GM19452 (cell line): ENCODE data around the gene LAMTOR3.

Experiments
- ATAC-seq: cut with Tn5 transposase; IDR thresholded peaks from one replicate; pipeline ENCODE4 v1.9.1; 2021; ENCODE audit not compliant: unreplicated experiment

Gene LAMTOR3

GRCh38 chr4:99863804-99864203 is 30.4 kb downstream of the LAMTOR3 start:
- no peak for ATAC-seq

- peak; percentile 57 for ATAC-seq
Measured at GRCh38 chr4:99861120-99861905, 32.9 kb downstream of the LAMTOR3 start.

DNA sequence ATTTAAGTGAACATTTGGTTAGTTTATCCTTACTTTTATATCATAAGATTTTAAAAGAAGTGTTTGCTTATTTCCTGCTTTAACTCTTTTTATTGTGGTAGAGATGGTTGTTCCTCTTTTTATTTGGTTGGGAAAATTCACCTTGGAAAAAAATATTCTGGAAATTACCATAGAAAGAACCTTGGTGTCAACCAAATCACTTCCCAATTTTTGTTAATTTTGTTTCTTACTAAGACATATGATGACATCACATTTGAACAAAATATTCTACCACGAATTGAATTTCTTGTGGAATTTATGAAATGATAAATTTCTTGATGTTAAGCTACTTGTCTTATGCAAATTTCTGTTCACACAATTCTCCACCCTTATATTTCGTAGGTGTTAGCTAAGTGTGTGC is 33.7 kb downstream of the LAMTOR3 start:
- no peak for ATAC-seq

DNA sequence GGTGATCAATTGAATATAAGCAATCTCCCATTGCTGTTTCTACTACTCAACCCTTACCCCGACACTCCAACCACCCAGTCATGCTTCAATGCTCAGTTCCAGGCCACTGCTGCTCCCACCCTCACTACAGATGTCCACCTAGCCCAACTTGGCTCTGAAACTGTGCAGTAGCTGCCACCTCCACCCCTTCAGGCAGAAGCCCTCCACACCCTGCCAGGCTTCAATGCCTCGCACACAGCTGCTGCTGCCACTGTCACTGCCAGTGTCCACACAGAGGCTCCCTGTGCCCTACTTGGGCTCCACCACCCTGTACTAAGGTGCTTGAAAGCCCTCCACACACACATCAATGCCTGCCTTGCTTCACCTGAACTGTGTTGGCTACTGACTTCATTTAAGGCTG is 34.6 kb downstream of the LAMTOR3 start:
- peak; percentile 55 for ATAC-seq

DNA sequence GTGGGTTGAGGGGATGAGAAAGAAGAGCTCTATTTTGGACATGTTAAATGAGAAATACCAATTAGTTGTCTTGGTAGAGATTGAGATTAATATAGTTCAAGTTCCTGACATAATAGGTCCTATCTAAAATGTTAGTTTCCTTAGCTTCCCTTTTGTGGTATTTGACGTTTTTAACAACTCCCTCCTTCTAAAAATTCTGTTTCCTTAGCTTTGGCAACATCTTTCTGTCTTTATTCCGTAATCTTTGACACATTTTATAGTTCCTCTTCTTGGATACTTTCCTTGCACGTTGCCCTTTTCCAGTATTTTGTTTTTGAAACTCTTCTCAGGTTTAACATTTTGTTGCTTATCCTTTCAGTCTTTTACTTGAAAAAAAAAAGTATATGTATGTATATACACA is 36.9 kb downstream of the LAMTOR3 start:
- no peak for ATAC-seq

DNA sequence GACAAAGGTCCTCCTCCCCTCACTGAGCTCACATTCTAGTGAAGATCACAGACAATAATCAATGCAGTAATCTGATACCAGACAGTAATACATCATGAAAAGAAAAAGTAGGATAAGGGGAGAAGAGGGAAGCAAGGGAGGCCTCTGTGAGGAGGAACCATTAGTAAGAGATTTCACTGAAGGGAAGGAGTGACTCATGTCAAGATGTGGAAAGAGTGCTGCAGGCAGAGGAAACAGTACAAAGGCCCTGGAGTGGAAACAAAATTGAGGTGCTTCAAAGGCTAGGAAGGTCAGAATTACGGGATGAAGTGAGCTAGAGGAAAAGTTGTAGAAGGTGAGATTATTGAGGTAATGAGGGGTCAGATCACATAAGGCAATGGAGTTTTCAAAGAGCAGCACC is 38.1 kb downstream of the LAMTOR3 start:
- ATAC-seq = no peak

DNA sequence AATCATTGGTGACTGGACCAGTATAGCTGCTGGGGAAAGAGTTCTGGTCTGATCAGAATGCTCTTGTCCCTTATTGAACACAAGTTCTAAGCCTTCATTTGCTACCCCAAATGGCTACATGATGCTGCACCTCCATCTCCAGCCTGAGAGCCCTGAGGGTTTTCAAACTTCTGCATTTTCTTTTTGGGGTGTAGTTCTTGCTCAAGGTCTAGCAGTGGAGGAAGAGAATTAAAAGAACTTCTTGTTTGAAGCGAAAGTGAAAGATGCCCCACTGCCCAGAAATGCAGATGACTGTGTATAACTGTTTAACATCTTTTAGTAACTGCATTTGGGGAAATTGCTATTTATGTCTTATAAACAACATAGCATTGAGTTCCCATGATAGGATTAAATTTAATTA is 38.5 kb downstream of the LAMTOR3 start:
- peak; percentile 37 for ATAC-seq

DNA sequence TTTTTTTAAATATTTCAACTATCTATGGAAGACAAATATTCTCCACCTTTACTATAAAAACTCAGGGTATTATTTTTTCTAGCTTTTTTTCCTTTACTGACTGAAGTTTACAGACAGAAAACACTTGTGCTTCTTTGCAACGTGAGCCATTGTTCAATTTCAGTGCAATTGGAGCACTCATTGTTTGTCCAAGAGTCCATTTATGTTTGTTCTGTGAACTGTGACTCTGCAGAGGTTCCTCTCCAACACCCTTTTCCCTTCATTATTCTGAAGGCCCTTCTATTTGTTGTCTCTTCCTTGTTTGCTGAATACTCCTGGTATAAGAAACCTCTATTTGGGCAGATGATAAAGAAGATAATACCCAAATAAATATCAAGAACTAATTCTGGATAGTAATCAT is 40.2 kb downstream of the LAMTOR3 start:
- ATAC-seq = no peak

DNA sequence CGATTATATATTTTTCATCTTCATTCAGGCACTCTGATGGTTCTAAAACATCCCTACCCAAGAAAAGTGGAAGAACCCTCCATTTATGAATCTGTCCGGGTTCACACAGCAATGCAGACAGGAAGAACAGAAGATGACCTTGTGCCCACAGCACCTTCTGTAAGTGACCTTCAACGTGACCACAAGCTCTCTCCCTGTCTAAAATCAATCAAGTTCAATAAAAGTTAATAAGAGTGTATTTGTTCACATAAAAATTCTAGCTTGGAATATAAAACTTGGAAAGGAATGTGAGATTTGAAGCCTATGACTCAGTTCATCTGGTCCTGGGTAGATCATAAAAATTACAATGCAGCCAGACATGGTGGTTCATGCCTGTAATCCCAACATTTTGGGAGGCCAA is 41.0 kb downstream of the LAMTOR3 start:
- ATAC-seq = no peak

GRCh38 chr4:99852199-99852749 is 42.0 kb downstream of the LAMTOR3 start:
- ATAC-seq = no peak

DNA sequence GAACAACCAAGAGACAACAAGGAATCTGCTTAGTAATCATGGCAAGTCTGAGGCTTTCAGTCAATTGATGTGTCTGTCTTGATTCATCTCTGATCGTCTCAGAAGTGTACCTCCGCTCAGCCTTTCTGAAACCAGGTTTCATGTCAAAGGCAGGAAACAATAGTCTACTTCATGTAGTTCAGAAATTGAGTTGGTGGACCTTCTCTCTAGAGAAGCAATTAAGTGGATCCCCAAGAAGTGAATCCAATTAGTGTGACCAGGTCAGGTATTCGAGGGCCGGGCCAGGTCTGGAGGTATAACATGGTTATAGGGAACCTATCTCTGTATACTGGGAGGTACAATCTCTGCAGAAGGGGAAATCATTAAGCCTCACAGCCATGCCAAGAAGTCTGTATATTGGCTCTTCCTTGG is 45.6 kb downstream of the LAMTOR3 start:
- peak; percentile 36 for ATAC-seq

DNA sequence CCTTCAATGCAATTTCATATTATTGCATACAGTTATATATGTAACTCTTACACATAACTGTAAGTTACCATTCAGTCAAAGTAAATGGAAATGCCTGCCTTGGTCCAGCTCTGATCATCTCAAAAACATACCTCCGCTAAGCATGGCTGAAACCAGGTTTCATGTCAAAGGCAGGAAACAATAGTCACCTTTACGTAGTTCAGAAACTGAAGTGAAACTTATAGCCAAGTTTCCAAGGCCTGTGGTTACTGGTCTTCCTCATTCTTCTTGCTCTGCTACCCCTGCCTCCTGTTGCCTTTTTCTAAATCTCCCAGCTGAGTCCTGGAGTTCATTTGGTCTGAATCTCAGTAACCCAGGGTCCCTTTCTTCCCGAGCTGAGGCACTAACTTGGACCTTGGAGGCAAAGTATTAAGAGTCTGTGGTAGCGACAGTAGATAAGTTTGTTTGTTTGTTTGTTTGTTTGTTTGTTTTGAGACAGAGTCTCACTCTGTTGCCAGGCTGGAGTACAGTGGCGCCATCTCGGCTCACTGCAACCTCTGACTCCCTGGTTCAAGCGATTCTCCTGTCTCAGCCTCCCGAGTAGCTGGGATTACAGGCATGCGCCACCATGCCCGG is 46.8 kb downstream of the LAMTOR3 start:
- peak; percentile 57 for ATAC-seq

DNA sequence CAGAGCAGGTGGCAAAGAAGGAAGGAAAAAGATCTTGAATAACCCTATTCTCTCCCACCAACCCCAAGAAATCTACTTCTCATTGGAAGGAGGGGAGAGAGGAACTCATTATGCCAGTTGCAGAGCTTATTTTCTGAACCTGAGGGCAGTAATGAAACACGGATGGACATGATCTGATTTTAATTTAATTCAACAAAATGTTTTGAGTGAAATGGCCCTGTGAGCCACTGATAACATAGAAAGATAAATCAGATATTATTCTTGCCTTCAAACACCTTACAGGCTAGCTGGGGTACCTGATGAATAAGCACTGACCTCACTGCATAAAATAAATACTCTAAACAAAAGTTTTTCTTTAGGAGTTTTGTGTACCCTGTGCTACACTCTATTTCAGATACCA is 47.3 kb downstream of the LAMTOR3 start:
- no peak for ATAC-seq

- no peak for ATAC-seq
Measured at GRCh38 chr4:99845708-99846469, 48.3 kb downstream of the LAMTOR3 start.

DNA sequence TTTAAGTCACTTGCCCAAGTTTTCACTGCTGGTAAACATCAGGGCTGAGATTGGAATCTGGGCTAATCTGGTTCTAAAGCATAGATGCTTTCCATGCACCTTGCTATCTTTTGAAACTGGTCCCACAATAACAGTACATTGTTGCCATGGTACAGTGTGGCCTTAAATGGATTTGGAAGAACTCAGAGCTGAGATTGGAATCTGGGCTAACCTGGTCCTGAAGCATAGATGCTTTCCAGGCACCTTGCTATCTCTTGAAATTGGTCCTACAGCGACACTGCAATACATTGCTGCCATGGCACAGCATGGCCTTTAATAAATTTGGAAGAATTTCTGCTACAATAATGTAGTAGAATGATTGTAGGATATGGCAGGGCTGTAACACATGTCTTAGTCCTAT is 49.0 kb downstream of the LAMTOR3 start:
- no peak for ATAC-seq

- ATAC-seq = no peak
Measured at GRCh38 chr4:99844048-99844447, 50.2 kb downstream of the LAMTOR3 start.

GRCh38 chr4:99843413-99843812 is 50.8 kb downstream of the LAMTOR3 start:
- ATAC-seq = no peak

- ATAC-seq = no peak
Measured at GRCh38 chr4:99841129-99841528, 53.1 kb downstream of the LAMTOR3 start.

GRCh38 chr4:99838927-99839326 is 55.3 kb downstream of the LAMTOR3 start:
- no peak for ATAC-seq

- ATAC-seq = no peak
Measured at GRCh38 chr4:99835942-99836341, 58.3 kb downstream of the LAMTOR3 start.

- no peak for ATAC-seq
Measured at GRCh38 chr4:99834569-99834968, 59.7 kb downstream of the LAMTOR3 start.

GRCh38 chr4:99833756-99834155 is 60.5 kb downstream of the LAMTOR3 start:
- no peak for ATAC-seq
